ENCODE measurements around the gene CTNNA2. TPM values are rescaled to one million over a fixed set of nuclear protein-coding genes. Genes with fewer than 3 reads are reported as not detected.

The CTNNA2 gene
- total and polyA plus RNA-seq, 9 of the 15 experiments (the other 6 are each of a cell fraction or from before 2014, with no cell fraction given), result 0.03 to 0.40 (median 0.15) TPM

DNA sequence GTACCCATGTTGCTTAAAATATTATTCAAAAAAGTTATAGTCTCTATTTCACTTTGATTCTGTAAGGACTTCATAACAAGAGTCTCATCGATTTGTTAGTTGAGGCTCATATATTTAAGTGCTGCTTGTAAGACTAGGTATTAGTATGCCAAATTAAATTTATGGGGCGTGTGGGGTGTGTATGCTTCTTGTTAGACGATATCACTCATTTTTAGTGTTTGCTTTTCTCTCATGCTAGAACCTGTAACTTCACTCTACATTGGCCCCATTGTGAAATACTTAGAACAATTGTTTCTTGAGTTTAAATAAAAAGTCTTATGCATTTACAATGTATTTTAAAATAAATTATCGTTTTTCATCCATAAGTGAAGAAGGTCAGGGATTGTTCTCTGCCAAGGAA, 63.6 kb downstream of the CTNNA2 start:
- Histone ChIP-seq H3K9ac (ENCODE audit: insufficient read depth in 1 of 2, low read depth in 2 of 2, low read length in 2 of 2) (no peak overlapping the region), H4K20me1 (replicated peaks; ENCODE audit: control insufficient read depth, insufficient read depth, low read length) (no peaks in the 10 kb centered on the region), H3K4me1 (replicated peaks in 1 of 2; ENCODE audit: control insufficient read depth in 2 of 2, insufficient read depth in 2 of 2, low read length in 2 of 2) (no peaks in the 10 kb centered on the region), H2AFZ (ENCODE audit: low read depth, low read length) (no peak overlapping the region), H3K27ac (ENCODE audit: extremely low read depth, low read depth, low read length) (no peak overlapping the region), H3K27me3 (ENCODE audit: control insufficient read depth in 2 of 2, insufficient read depth in 2 of 2, low read length in 2 of 2) (no peaks in the 10 kb centered on the region), H3K36me3 (ENCODE audit: control insufficient read depth, insufficient read depth, low read length) (no peaks in the 10 kb centered on the region), H3K9me1 (ENCODE audit: control insufficient read depth, insufficient read depth, low read length) (no peaks in the 10 kb centered on the region), H3K4me3 (no peak overlapping the region), H3K9me3 (replicated peaks; ENCODE audit: control insufficient read depth, insufficient read depth, low read depth, low read length) (no peaks in the 10 kb centered on the region), H3K79me2 (ENCODE audit: control insufficient read depth, insufficient read depth, low read length) (no peaks in the 10 kb centered on the region), H3K4me2 (ENCODE audit: insufficient read depth, low read length) (no peak overlapping the region)
- 0% methylated on average over 4 of the region's 4 CpGs for WGBS (ENCODE audit: insufficient coverage, low coverage, missing lambda C conversion rate)
- FAIRE-seq, result no peak
- ATAC-seq, result no peak
- BruUV-seq (replicated peaks), result no TSS peak
- POLR2A ChIA-PET, result no interaction called here
- DNase-seq (ENCODE audit: extremely low read depth in 1 of 4, low spot score in 3 of 4), result no peak
- CTCF ChIA-PET (ENCODE audit: low intra/inter-chr PET ratio), result no interaction called here
- intact Hi-C loops (cut with micrococcal nuclease), result no loop called here
- in situ Hi-C loops (cut with MboI), result no loop called here
- no peak for TF ChIP-seq HCFC1 (IDR thresholded peaks at IDR 0.05; ENCODE audit: low read depth, low read length)
- TF ChIP-seq, protein P1, sequence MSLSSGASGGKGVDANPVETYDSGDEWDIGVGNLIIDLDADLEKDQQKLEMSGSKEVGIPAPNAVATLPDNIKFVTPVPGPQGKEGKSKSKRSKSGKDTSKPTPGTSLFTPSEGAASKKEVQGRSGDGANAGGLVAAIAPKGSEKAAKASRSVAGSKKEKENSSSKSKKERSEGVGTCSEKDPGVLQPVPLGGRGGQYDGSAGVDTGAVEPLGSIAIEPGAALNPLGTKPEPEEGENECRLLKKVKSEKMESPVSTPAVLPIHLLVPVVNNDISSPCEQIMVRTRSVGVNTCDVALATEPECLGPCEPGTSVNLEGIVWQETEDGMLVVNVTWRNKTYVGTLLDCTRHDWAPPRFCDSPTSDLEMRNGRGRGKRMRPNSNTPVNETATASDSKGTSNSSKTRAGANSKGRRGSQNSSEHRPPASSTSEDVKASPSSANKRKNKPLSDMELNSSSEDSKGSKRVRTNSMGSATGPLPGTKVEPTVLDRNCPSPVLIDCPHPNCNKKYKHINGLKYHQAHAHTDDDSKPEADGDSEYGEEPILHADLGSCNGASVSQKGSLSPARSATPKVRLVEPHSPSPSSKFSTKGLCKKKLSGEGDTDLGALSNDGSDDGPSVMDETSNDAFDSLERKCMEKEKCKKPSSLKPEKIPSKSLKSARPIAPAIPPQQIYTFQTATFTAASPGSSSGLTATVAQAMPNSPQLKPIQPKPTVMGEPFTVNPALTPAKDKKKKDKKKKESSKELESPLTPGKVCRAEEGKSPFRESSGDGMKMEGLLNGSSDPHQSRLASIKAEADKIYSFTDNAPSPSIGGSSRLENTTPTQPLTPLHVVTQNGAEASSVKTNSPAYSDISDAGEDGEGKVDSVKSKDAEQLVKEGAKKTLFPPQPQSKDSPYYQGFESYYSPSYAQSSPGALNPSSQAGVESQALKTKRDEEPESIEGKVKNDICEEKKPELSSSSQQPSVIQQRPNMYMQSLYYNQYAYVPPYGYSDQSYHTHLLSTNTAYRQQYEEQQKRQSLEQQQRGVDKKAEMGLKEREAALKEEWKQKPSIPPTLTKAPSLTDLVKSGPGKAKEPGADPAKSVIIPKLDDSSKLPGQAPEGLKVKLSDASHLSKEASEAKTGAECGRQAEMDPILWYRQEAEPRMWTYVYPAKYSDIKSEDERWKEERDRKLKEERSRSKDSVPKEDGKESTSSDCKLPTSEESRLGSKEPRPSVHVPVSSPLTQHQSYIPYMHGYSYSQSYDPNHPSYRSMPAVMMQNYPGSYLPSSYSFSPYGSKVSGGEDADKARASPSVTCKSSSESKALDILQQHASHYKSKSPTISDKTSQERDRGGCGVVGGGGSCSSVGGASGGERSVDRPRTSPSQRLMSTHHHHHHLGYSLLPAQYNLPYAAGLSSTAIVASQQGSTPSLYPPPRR (CRISPR knock-in tag; IDR thresholded peaks at IDR 0.05; ENCODE audit: borderline replicate concordance), result no peak
- TF ChIP-seq ARHGAP35 (IDR thresholded peaks at IDR 0.05; ENCODE audit: partially characterized antibody), result no peak
- TF ChIP-seq ZNF12 (CRISPR knock-in tag; IDR thresholded peaks at IDR 0.05), result no peak
- no peak for TF ChIP-seq ZBTB11 (CRISPR knock-in tag; IDR thresholded peaks at IDR 0.05)
- no peak for TF ChIP-seq MYBL2 (IDR thresholded peaks at IDR 0.05; ENCODE audit: low read depth)
- no peak for TF ChIP-seq MYBL2 (CRISPR knock-in tag; IDR thresholded peaks at IDR 0.05; ENCODE audit: borderline replicate concordance)

All from K562 (cell line).